OCI-LY7 (cell line): ENCODE results near the gene MAEA. TPM values are rescaled to one million over a fixed set of nuclear protein-coding genes. Genes with fewer than 3 reads are reported as not detected.

Source experiments
- BruUV-seq: library from RNA; stranded (reverse); fragments of 400-500 nt; replicated peaks from 2 replicates; lab custom pipeline; 2021; lab: Mats Ljungman, UMichigan
- CTCF ChIA-PET: fragments of 300-600 bp; sonication (Branson Sonifier 250); formaldehyde crosslinking; loops from one replicate; lab custom pipeline; 2022; ENCODE audit warnings: antibody characterized with exemption; ENCODE audit not compliant: unreplicated experiment; lab: Charles Lee
- POLR2A ChIA-PET: fragments of 300-600 bp; sonication (Branson Sonifier 250); formaldehyde crosslinking; loops from one replicate; lab custom pipeline; 2022; ENCODE audit warnings: antibody characterized with exemption; lab: Charles Lee
- DNase-seq: peaks from one replicate; pipeline ENCODE4 v3.0.0-alpha.2; 2015; ENCODE audit warnings: low spot score
- H2AFZ ChIP-seq: fragments of 200-600 bp; sonication (generic), shearing (Covaris generic); 2 replicates; pipeline ENCODE4 v1.6.1; 2014; ENCODE audit warnings: mild to moderate bottlenecking, antibody characterized with exemption, low read length, moderate library complexity
- H3K27ac ChIP-seq: fragments of 200-600 bp; sonication (generic); 2 replicates; pipeline ENCODE4 v1.5.1; 2014; ENCODE audit warnings: mixed run types, low read depth, mild to moderate bottlenecking, moderate library complexity, low read length, inconsistent platforms; ENCODE audit not compliant: poor library complexity, severe bottlenecking
- H3K36me3 ChIP-seq: fragments of 200-600 bp; sonication (generic); 2 replicates; pipeline ENCODE4 v1.6.1; 2014; ENCODE audit warnings: mild to moderate bottlenecking, antibody characterized with exemption, low read length, moderate library complexity, mixed read lengths; ENCODE audit not compliant: insufficient read depth
- H3K4me1 ChIP-seq: fragments of 200-600 bp; sonication (generic); 2 replicates; pipeline ENCODE4 v1.5.1; 2014; ENCODE audit warnings: mild to moderate bottlenecking, low read length; ENCODE audit not compliant: insufficient read depth, poor library complexity, severe bottlenecking
- H3K4me2 ChIP-seq: fragments of 200-600 bp; sonication (generic); 2 replicates; pipeline ENCODE4 v1.6.1; 2014; ENCODE audit warnings: mild to moderate bottlenecking, low read length
- H3K4me3 ChIP-seq: fragments of 200-600 bp; sonication (generic); 2 replicates; pipeline ENCODE4 v1.5.1; 2014; ENCODE audit warnings: mild to moderate bottlenecking, low read depth, low read length; ENCODE audit not compliant: poor library complexity, severe bottlenecking
- H3K79me2 ChIP-seq: fragments of 200-600 bp; sonication (generic); 2 replicates; pipeline ENCODE4 v1.6.1; 2016; ENCODE audit warnings: low read depth, mild to moderate bottlenecking, low read length, moderate library complexity, mixed read lengths; ENCODE audit not compliant: insufficient read depth
- H3K9me2 ChIP-seq: fragments of 200-600 bp; sonication (generic); 2 replicates; pipeline ENCODE4 v1.6.1; 2016; ENCODE audit warnings: mild to moderate bottlenecking, low read length, mixed read lengths; ENCODE audit not compliant: insufficient read depth
- H3K9me3 ChIP-seq: fragments of 200-600 bp; sonication (generic); 2 replicates; pipeline ENCODE4 v1.6.1; 2014; ENCODE audit warnings: mild to moderate bottlenecking, mixed run types, low read length, mixed read lengths
- H4K20me1 ChIP-seq: fragments of 200-600 bp; sonication (generic); 2 replicates; pipeline ENCODE4 v1.6.1; 2014; ENCODE audit warnings: mild to moderate bottlenecking, antibody characterized with exemption, low read length, moderate library complexity, mixed read lengths; ENCODE audit not compliant: insufficient read depth
- EZH2phosphoT487 ChIP-seq: fragments of 200-600 bp; sonication (generic); IDR thresholded peaks from 2 replicates; pipeline ENCODE4 v1.6.1; 2018; ENCODE audit warnings: low read depth, borderline replicate concordance, mild to moderate bottlenecking, mixed run types, antibody characterized with exemption, low read length, moderate library complexity, mixed read lengths
- intact Hi-C: fragments of 100-400 bp; cut with micrococcal nuclease; formaldehyde crosslinking; loops from one replicate; pipeline ENCODE4 v1.10.0; 2022; ENCODE audit not compliant: unreplicated experiment
- total RNA-seq, 2 experiments: library from RNA; depleted of rRNA in 1 of 2; stranded (reverse); fragments of >200 nt in 1 of 2; shearing (Covaris generic) in 1 of 2; gene quantifications; 2 replicates each; pipeline ENCODE4 v1.2.3, GENCODE V29; 2014 to 2022
- TF ChIP-seq, protein P1 (sequence below): fragments of 200-600 bp; sonication (generic); conservative IDR thresholded peaks from 2 replicates; pipeline ENCODE4 v1.5.1; 2014; ENCODE audit warnings: mild to moderate bottlenecking, antibody characterized with exemption, low read length, moderate library complexity, mixed read lengths

Gene MAEA
- total RNA-seq, 2 experiments from 2014 or later, result 53.2 to 59.3 TPM

DNA sequence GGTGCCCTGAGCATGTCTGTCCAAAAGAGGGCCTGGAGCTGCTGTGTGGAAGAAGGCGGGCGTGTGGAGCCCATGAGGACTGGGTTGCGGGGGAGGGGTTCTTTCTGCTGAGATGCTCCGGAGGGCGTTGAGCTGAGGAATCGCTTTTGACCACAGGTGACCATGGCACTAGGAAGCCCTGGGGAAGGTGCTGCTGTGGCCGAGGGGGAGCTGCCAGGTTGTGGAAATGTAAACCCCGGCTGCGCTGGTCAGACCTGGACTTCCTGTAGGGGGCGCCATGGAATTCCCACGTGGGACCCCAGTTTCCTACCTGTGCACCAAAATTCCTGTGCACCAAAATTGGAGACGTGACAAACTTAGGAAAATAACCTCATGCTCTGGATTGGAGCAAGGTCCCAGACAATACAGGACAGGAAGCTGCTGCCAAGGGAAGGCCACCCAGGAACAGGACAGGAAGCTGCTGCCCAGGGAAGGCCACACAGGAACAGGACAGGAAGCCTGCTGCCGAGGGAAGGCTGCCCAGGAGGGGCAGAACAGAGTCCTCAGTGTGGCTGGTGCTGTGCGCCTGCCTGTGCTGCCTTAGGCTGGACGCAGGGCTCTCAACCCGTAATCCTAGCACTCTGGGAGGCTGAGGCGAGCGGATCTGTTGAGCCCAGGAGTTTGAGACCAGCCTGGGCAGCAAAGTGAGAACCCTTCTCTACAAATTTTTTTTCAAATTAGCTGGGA, 29.0 kb downstream of the MAEA start:
- BruUV-seq, result no TSS peak
- TF ChIP-seq, protein P1, sequence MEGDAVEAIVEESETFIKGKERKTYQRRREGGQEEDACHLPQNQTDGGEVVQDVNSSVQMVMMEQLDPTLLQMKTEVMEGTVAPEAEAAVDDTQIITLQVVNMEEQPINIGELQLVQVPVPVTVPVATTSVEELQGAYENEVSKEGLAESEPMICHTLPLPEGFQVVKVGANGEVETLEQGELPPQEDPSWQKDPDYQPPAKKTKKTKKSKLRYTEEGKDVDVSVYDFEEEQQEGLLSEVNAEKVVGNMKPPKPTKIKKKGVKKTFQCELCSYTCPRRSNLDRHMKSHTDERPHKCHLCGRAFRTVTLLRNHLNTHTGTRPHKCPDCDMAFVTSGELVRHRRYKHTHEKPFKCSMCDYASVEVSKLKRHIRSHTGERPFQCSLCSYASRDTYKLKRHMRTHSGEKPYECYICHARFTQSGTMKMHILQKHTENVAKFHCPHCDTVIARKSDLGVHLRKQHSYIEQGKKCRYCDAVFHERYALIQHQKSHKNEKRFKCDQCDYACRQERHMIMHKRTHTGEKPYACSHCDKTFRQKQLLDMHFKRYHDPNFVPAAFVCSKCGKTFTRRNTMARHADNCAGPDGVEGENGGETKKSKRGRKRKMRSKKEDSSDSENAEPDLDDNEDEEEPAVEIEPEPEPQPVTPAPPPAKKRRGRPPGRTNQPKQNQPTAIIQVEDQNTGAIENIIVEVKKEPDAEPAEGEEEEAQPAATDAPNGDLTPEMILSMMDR, result peak; percentile 75
- no peak for TF ChIP-seq EZH2phosphoT487
- Histone ChIP-seq H3K4me1 (peaks cover 14% of the 10 kb centered on the region), H4K20me1 (no peaks in the 10 kb centered on the region), H3K9me2 (no peaks in the 10 kb centered on the region), H3K27ac (no peak overlapping the region), H2AFZ (no peak overlapping the region), H3K36me3 (peaks cover 64% of the 10 kb centered on the region), H3K9me3 (peaks cover 7% of the 10 kb centered on the region; the same call in 1 of the 2 replicates), H3K4me3 (no peak overlapping the region), H3K79me2 (no peaks in the 10 kb centered on the region), H3K4me2 (no peak overlapping the region)
- CTCF ChIA-PET, result no interaction called here
- DNase-seq, result no peak
- POLR2A ChIA-PET, result no interaction called here
- intact Hi-C loops, result no loop called here

DNA sequence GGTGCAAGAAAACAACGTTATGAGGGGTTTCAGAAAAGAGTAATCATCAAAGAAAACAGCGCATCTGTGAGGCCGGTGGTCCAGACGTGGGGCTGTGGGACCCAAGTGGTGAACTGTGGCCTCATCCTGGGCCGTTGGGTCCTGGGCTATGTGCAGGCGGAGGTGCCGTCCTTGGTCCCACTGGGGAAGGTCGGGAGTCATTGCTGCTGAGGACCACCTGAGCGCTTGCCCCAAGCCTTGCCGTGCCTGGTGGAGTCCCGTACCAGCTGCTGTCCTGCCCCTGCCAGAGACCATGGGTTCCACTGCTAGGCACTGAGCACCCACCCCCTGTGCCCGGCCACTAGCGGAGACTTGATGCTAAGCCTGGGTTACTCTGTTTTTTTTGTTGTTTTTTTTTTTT, 31.8 kb downstream of the MAEA start:
- Histone ChIP-seq H3K36me3 (peaks cover 51% of the 10 kb centered on the region), H3K79me2 (no peaks in the 10 kb centered on the region), H3K9me2 (no peaks in the 10 kb centered on the region), H4K20me1 (no peaks in the 10 kb centered on the region), H3K4me3 (no peak overlapping the region), H3K4me2 (no peak overlapping the region), H3K27ac (no peak overlapping the region), H3K9me3 (no peaks in the 10 kb centered on the region), H2AFZ (no peak overlapping the region), H3K4me1 (no peaks in the 10 kb centered on the region)
- POLR2A ChIA-PET, result no interaction called here
- intact Hi-C loops, result no loop called here
- CTCF ChIA-PET, result no interaction called here
- TF ChIP-seq EZH2phosphoT487, result no peak
- TF ChIP-seq, protein P1, result no peak
- DNase-seq, result no peak
- no TSS peak for BruUV-seq

DNA sequence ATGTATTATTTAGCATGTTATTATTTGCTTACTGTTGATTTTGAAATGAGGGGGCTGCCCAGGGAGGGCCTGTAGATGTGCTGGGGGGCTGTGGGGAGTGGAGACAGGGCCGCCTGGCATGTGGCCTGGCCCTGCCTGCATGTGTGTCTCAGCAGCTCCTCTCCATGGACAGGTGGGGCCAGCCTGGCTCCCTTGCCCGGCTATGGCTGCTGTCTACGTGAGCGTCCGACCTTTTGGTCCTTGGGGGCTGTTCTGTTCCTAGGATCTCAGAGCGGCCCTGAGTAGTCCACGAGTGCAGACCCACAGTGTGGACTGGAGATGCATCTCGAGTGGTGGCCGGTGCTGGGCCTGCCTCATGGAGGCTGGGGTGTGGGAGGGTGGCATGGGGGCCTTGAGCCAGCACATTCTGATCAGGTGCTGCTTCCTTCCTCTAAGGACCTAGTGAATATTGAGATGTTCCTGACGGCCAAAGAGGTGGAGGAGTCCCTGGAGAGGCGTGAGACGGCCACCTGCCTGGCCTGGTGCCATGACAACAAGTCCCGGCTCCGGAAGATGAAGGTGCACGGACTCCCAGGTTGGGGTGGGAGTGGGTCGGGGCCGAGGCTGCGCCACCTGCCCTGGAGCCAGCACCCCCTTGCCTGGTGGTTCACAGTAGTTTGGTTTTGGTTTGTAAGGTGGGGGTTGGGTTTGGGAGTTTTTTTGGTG, 32.4 kb downstream of the MAEA start:
- no peak overlapping the region for H2AFZ ChIP-seq
- no peaks in the 10 kb centered on the region for H3K9me3 ChIP-seq
- H3K4me1 ChIP-seq, result no peaks in the 10 kb centered on the region
- ChIA-PET POLR2A (interaction anchor here (0.6 kb wide), 1 partner anchor 173 kb away, joined by 4 read pairs; no protein-coding TSS in a partner anchor), CTCF (no interaction called here)
- no peaks in the 10 kb centered on the region for H3K79me2 ChIP-seq
- intact Hi-C loops, result no loop called here
- peaks cover 51% of the 10 kb centered on the region for H3K36me3 ChIP-seq
- H3K4me2 ChIP-seq, result no peak overlapping the region
- H4K20me1 ChIP-seq, result no peaks in the 10 kb centered on the region
- TF ChIP-seq, protein P1, result no peak
- TF ChIP-seq EZH2phosphoT487, result no peak
- BruUV-seq, result no TSS peak
- H3K27ac ChIP-seq, result no peak overlapping the region
- DNase-seq, result no peak
- H3K4me3 ChIP-seq, result no peak overlapping the region
- no peaks in the 10 kb centered on the region for H3K9me2 ChIP-seq
